HCT116 (cell line): ENCODE results near the gene KCNIP3. TPM values are rescaled to one million over a fixed set of nuclear protein-coding genes. Genes with fewer than 3 reads are reported as not detected.

ENCODE experiments used
- ATAC-seq: fragments of 200-7000 bp; cut with Tn5 transposase; 2 replicates; pipeline ENCODE4 v1.9.1; 2020; ENCODE audit warnings: mild to moderate bottlenecking, moderate library complexity
- BruUV-seq: library from RNA; stranded (reverse); fragments of 400-500 nt; replicated peaks from 2 replicates; lab custom pipeline; 2021; lab: Mats Ljungman, UMichigan
- CTCF ChIA-PET: fragments of 300-600 bp; sonication (Branson Sonifier 250); formaldehyde crosslinking; loops from one replicate; lab custom pipeline; 2021; ENCODE audit warnings: antibody characterized with exemption; lab: Charles Lee
- POLR2A ChIA-PET: fragments of 300-600, 350-600 bp; sonication (Branson Sonifier 250); formaldehyde crosslinking; loops from one replicate; lab custom pipeline; 2021; ENCODE audit warnings: antibody characterized with exemption; lab: Charles Lee
- RAD21 ChIA-PET, 2 experiments: fragments of 300-600 bp; sonication (Branson Sonifier 250); formaldehyde crosslinking; loops; one replicate each; lab custom pipeline; 2023; ENCODE audit warnings: low total read pairs in 2 of 2; ENCODE audit not compliant: uncharacterized antibody in 2 of 2, unreplicated experiment in 2 of 2, low non-redundant PET in 1 of 2; lab: Charles Lee
- DNase-seq: peaks from one replicate; pipeline ENCODE4 v3.0.0-alpha.2; 2010; ENCODE audit warnings: low read depth, low spot score
- H2AFZ ChIP-seq: fragments of 200-600 bp; shearing (Covaris generic), sonication (generic); 2 replicates; pipeline ENCODE4 v1.6.1; 2017; ENCODE audit warnings: low read depth, mixed run types, mixed read lengths, antibody characterized with exemption, low read length; ENCODE audit not compliant: poor library complexity, severe bottlenecking
- H3K27ac ChIP-seq: 2 replicates; pipeline ENCODE4 v1.5.1; 2012; ENCODE audit warnings: low read depth, low read length
- H3K27me3 ChIP-seq: fragments of 200-600 bp; sonication (generic); 2 replicates; pipeline ENCODE4 v1.6.1; 2016; ENCODE audit warnings: mixed run types, low read length, mixed read lengths; ENCODE audit not compliant: insufficient read depth
- H3K36me3 ChIP-seq, 2 experiments: fragments of 200-500 bp in 1 of 2; fragments of 200-600 bp in 1 of 2; sonication (Bioruptor generic) in 1 of 2; sonication (generic) in 1 of 2; 2 replicates each; pipeline versions ENCODE4 v1.5.1 to v1.6.1; 2014 to 2016; ENCODE audit warnings: low read length in 2 of 2, inconsistent platforms in 1 of 2, mixed read lengths in 1 of 2, mixed run types in 1 of 2; ENCODE audit not compliant: insufficient read depth in 2 of 2, control insufficient read depth in 1 of 2
- H3K4me1 ChIP-seq, 2 experiments: fragments of 200-600 bp in 1 of 2; sonication (generic) in 1 of 2; 2 replicates each; pipeline versions ENCODE4 v1.5.1 to v1.6.1; 2012 to 2017; ENCODE audit warnings: low read length in 2 of 2, inconsistent platforms in 1 of 2, mild to moderate bottlenecking in 1 of 2, mixed read lengths in 1 of 2, mixed run types in 1 of 2, moderate library complexity in 1 of 2; ENCODE audit not compliant: insufficient read depth in 2 of 2, control insufficient read depth in 1 of 2
- H3K4me2 ChIP-seq: fragments of 200-600 bp; sonication (generic); 2 replicates; pipeline ENCODE4 v1.6.1; 2017; ENCODE audit warnings: mixed run types, low read length, mixed read lengths
- H3K4me3 ChIP-seq, 2 experiments: fragments of 200-600 bp in 1 of 2; sonication (generic) in 1 of 2; replicated peaks in 1 of 2; 2 replicates each; pipeline ENCODE4 v1.5.1; 2011 to 2016; ENCODE audit warnings: low read length in 2 of 2, control low read depth in 1 of 2, low read depth in 1 of 2, mild to moderate bottlenecking in 1 of 2, mixed read lengths in 1 of 2, mixed run types in 1 of 2
- H3K79me2 ChIP-seq: fragments of 200-600 bp; sonication (generic); 2 replicates; pipeline ENCODE4 v1.6.1; 2017; ENCODE audit warnings: mild to moderate bottlenecking, mixed run types, low read length, moderate library complexity, mixed read lengths; ENCODE audit not compliant: insufficient read depth
- H3K9ac ChIP-seq: fragments of 200-600 bp; sonication (generic); 2 replicates; pipeline ENCODE4 v1.6.1; 2016; ENCODE audit warnings: low read length, mixed read lengths
- H3K9me2 ChIP-seq: fragments of 200-600 bp; sonication (generic), shearing (Covaris generic); 2 replicates; pipeline ENCODE4 v1.6.1; 2017; ENCODE audit warnings: mixed run types, mild to moderate bottlenecking, moderate library complexity; ENCODE audit not compliant: insufficient read depth
- H3K9me3 ChIP-seq, 2 experiments: fragments of 200-500 bp in 1 of 2; fragments of 200-600 bp in 1 of 2; sonication (Bioruptor generic) in 1 of 2; sonication (generic) in 1 of 2; 2 replicates each; pipeline ENCODE4 v1.6.1; 2014 to 2017; ENCODE audit warnings: low read length in 2 of 2, mixed read lengths in 2 of 2, inconsistent platforms in 1 of 2, low read depth in 1 of 2, mild to moderate bottlenecking in 1 of 2, mixed run types in 1 of 2, moderate library complexity in 1 of 2; ENCODE audit not compliant: control insufficient read depth in 1 of 2, insufficient read depth in 1 of 2
- H4K20me1 ChIP-seq: fragments of 200-600 bp; sonication (generic), shearing (Covaris generic); 2 replicates; pipeline ENCODE4 v1.6.1; 2017; ENCODE audit warnings: mixed run types, mild to moderate bottlenecking, moderate library complexity; ENCODE audit not compliant: insufficient read depth
- CBX3 ChIP-seq: IDR thresholded peaks from 2 replicates; pipeline ENCODE4 v1.6.1; 2012; ENCODE audit warnings: low read depth
- EGR1 ChIP-seq: IDR thresholded peaks from 2 replicates; pipeline ENCODE4 v1.6.1; 2012; ENCODE audit warnings: low read depth
- ELF1 ChIP-seq: IDR thresholded peaks from 2 replicates; pipeline ENCODE4 v1.6.1; 2012; ENCODE audit warnings: low read depth, borderline replicate concordance
- EZH2 ChIP-seq: fragments of 200-600 bp; sonication (generic); IDR thresholded peaks from 2 replicates; pipeline ENCODE4 v1.6.1; 2017; ENCODE audit warnings: antibody characterized with exemption, mixed run types
- EZH2phosphoT487 ChIP-seq: fragments of 200-600 bp; IDR thresholded peaks from 2 replicates; pipeline ENCODE4 v1.6.1; 2018; ENCODE audit warnings: antibody characterized with exemption, borderline replicate concordance
- FOSL1 ChIP-seq: IDR thresholded peaks from 2 replicates; pipeline ENCODE4 v1.6.1; 2012; ENCODE audit warnings: low read depth
- JUND ChIP-seq: IDR thresholded peaks from 2 replicates; pipeline ENCODE4 v1.6.1; 2012
- POLR2A ChIP-seq: IDR thresholded peaks from 2 replicates; pipeline ENCODE4 v1.7.0; 2011; ENCODE audit warnings: borderline replicate concordance; ENCODE audit not compliant: insufficient read depth, insufficient read length; ENCODE audit errors: extremely low read depth
- POLR2AphosphoS5 ChIP-seq: IDR thresholded peaks from 2 replicates; pipeline ENCODE4 v1.6.1; 2011; ENCODE audit warnings: mild to moderate bottlenecking, low read depth, low read length, moderate library complexity
- RAD21 ChIP-seq: IDR thresholded peaks from 2 replicates; pipeline ENCODE4 v1.6.1; 2012; ENCODE audit warnings: low read depth, mild to moderate bottlenecking
- SIN3A ChIP-seq: IDR thresholded peaks from 2 replicates; pipeline ENCODE4 v1.6.1; 2012; ENCODE audit warnings: low read depth
- SRF ChIP-seq: IDR thresholded peaks from 2 replicates; pipeline ENCODE4 v1.6.1; 2012; ENCODE audit warnings: low read depth
- ZBTB33 ChIP-seq: IDR thresholded peaks from 2 replicates; pipeline ENCODE4 v1.6.1; 2011; ENCODE audit warnings: mild to moderate bottlenecking, low read length, moderate library complexity; ENCODE audit not compliant: insufficient replicate concordance; ENCODE audit errors: extremely low read depth
- intact Hi-C: fragments of 100-400 bp; cut with micrococcal nuclease; formaldehyde crosslinking; loops from 2 replicates; pipeline ENCODE4 v1.10.0; 2022
- total RNA-seq: library from RNA; stranded (reverse); gene quantifications from one replicate; pipeline ENCODE4 v1.2.1, GENCODE V29; 2021; ENCODE audit not compliant: unreplicated experiment

Gene KCNIP3
- total RNA-seq, 1 experiment from 2014 or later: 3.1 TPM

GRCh38 chr2:95350368-95350767 lies 53.2 kb downstream of the KCNIP3 start:
- Histone ChIP-seq H3K4me3 (no peak overlapping the region), H3K79me2 (no peaks in the 10 kb centered on the region), H3K9me3 (no peaks in the 10 kb centered on the region), H3K36me3 (no peaks in the 10 kb centered on the region), H3K4me1 (peaks cover 0 to 7% of the 10 kb centered on the region in 2 experiments; a peak in 3 of 4 replicates)
- BruUV-seq: no TSS peak
- TF ChIP-seq EGR1 (no peak), EZH2 (no peak), POLR2A (no peak), EZH2phosphoT487 (no peak), ZBTB33 (no peak), RAD21 (no peak), FOSL1 (no peak), POLR2AphosphoS5 (no peak), SRF (no peak), CBX3 (no peak), SIN3A (no peak), ELF1 (no peak), JUND (no peak)
- TF ChIP-seq, all 23 proteins: peak for 0
- no peak for DNase-seq
- no peaks in the 10 kb centered on the region for H3K9me2 ChIP-seq
- ATAC-seq: no peak
- no peak overlapping the region for H3K27ac ChIP-seq
- no peaks in the 10 kb centered on the region for H4K20me1 ChIP-seq
- ChIA-PET CTCF (no interaction called here), POLR2A (no interaction called here), RAD21 (no interaction called here)
- H2AFZ ChIP-seq: no peak overlapping the region
- no peaks in the 10 kb centered on the region for H3K27me3 ChIP-seq
- no peak overlapping the region for H3K9ac ChIP-seq
- H3K4me2 ChIP-seq: no peak overlapping the region
- intact Hi-C loops: no loop called here
